ENCODE results near the gene TMEM259.

DNA sequence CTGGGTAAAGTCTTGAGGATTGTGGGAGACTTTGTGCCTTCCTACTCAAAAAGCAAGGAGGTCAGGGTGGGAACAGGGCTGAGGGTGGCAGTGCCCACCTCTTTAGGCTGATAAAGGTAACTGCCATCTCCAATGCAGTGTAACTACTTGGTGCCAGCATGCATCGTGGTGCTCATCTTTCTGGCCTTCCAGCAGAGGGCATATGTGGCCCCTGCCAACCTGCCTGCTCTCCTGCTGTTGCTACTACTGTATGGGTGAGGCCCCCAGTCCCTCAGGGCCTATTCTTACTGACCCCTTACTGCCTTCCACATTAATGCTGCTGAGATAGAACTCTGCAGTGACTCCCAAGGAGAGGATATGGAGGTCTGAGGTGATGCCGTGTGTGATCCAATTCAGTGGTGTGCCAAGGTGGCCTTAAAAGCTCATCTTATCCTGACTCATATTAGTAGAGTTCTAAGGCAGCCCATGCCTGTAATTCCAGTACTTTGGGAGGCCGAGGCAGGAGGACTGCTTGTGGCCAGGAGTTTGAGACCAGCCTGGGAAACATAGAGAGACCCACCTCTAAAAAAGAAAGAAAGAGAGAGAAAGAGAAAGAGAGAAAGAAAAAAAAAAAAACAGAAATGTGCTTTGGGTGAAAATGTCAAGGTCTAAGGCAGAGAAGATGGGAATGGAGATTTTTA lies 36.4 kb upstream of the TMEM259 start:
- TF ChIP-seq, protein P1, sequence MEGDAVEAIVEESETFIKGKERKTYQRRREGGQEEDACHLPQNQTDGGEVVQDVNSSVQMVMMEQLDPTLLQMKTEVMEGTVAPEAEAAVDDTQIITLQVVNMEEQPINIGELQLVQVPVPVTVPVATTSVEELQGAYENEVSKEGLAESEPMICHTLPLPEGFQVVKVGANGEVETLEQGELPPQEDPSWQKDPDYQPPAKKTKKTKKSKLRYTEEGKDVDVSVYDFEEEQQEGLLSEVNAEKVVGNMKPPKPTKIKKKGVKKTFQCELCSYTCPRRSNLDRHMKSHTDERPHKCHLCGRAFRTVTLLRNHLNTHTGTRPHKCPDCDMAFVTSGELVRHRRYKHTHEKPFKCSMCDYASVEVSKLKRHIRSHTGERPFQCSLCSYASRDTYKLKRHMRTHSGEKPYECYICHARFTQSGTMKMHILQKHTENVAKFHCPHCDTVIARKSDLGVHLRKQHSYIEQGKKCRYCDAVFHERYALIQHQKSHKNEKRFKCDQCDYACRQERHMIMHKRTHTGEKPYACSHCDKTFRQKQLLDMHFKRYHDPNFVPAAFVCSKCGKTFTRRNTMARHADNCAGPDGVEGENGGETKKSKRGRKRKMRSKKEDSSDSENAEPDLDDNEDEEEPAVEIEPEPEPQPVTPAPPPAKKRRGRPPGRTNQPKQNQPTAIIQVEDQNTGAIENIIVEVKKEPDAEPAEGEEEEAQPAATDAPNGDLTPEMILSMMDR (IDR thresholded peaks at IDR 0.05; ENCODE audit: insufficient read depth, low read length, poor library complexity, severe bottlenecking): peak; percentile 35
- TF ChIP-seq EZH2phosphoT487 (conservative IDR thresholded peaks at IDR 0.05; ENCODE audit: low read length): no peak
